DND-41 (cell line): Measurements from ENCODE around the gene TAF11L4.
"Not testable (repeated sequence)": the region's sequence is repeated elsewhere in the genome, so short reads cannot be mapped to it uniquely, and the experiment has no call there.

Experiments
- ATAC-seq: fragments of 200-7000 bp; cut with Tn5 transposase; 3 replicates; pipeline ENCODE4 v1.9.1; 2021; ENCODE audit warnings: low read depth; ENCODE audit not compliant: insufficient read depth
- DNase-seq: peaks from one replicate; pipeline ENCODE4 v3.0.0-alpha.2; 2020
- H2AFZ ChIP-seq: 2 replicates; pipeline ENCODE4 v1.6.0; 2012; ENCODE audit warnings: low read depth, low read length
- H3K27ac ChIP-seq: 2 replicates; pipeline ENCODE4 v1.5.1; 2012; ENCODE audit warnings: low read length, inconsistent platforms
- H3K27me3 ChIP-seq: fragments of 200-600 bp; sonication (generic); 2 replicates; pipeline ENCODE4 v1.6.0; 2012; ENCODE audit warnings: low read length, mild to moderate bottlenecking, inconsistent platforms; ENCODE audit not compliant: insufficient read depth, poor library complexity
- H3K36me3 ChIP-seq: 2 replicates; pipeline ENCODE4 v1.5.1; 2012; ENCODE audit warnings: low read length, inconsistent platforms; ENCODE audit not compliant: insufficient read depth
- H3K4me1 ChIP-seq: 2 replicates; pipeline ENCODE4 v1.5.1; 2012; ENCODE audit warnings: mild to moderate bottlenecking, low read length; ENCODE audit not compliant: insufficient read depth
- H3K4me2 ChIP-seq: 2 replicates; pipeline ENCODE4 v1.6.0; 2012; ENCODE audit warnings: mild to moderate bottlenecking, moderate library complexity, low read length, inconsistent platforms; ENCODE audit not compliant: insufficient read depth
- H3K4me3 ChIP-seq, 2 experiments: fragments of 200-600 bp in 1 of 2; shearing (Covaris generic) in 1 of 2; 2 replicates each; pipeline ENCODE4 v1.5.1; 2012 to 2016; ENCODE audit warnings: inconsistent platforms in 2 of 2, low read length in 2 of 2, mild to moderate bottlenecking in 2 of 2, low read depth in 1 of 2, moderate library complexity in 1 of 2
- H3K79me2 ChIP-seq: 2 replicates; pipeline ENCODE4 v1.6.0; 2012; ENCODE audit warnings: low read length, inconsistent platforms; ENCODE audit not compliant: insufficient read depth
- H3K9ac ChIP-seq: 2 replicates; pipeline ENCODE4 v1.6.0; 2012; ENCODE audit warnings: low read depth, mild to moderate bottlenecking, inconsistent platforms, low read length, moderate library complexity
- H3K9me3 ChIP-seq: 2 replicates; pipeline ENCODE4 v1.5.1; 2012; ENCODE audit warnings: low read length, moderate library complexity, mild to moderate bottlenecking, inconsistent platforms; ENCODE audit not compliant: insufficient read depth, severe bottlenecking
- H4K20me1 ChIP-seq: 2 replicates; pipeline ENCODE4 v1.6.0; 2012; ENCODE audit warnings: low read length; ENCODE audit not compliant: insufficient read depth

The TAF11L4 gene

GRCh38 chr5:17519508-17519907, 2.1 kb upstream of the TAF11L4 start:
- not testable (repeated sequence) for H3K27me3 ChIP-seq, H3K36me3 ChIP-seq, H3K79me2 ChIP-seq, H3K4me3 ChIP-seq, ATAC-seq, DNase-seq, H2AFZ ChIP-seq, H4K20me1 ChIP-seq, H3K4me2 ChIP-seq, H3K27ac ChIP-seq, H3K4me1 ChIP-seq, H3K9me3 ChIP-seq, H3K9ac ChIP-seq

GRCh38 chr5:17524935-17525334, 3.3 kb downstream of the TAF11L4 start, which contains the start of gene TAF11L5:
Gene TAF11L5 (plus strand): TSS chr5:17525235.
- H3K4me3 ChIP-seq, H2AFZ ChIP-seq, H4K20me1 ChIP-seq, DNase-seq, H3K4me2 ChIP-seq, H3K36me3 ChIP-seq, H3K4me1 ChIP-seq, ATAC-seq, H3K79me2 ChIP-seq, H3K27ac ChIP-seq, H3K9me3 ChIP-seq, H3K27me3 ChIP-seq, H3K9ac ChIP-seq: not testable (repeated sequence)

- DNase-seq, ATAC-seq: not testable (repeated sequence)
These were observed 4.9 kb downstream of the TAF11L4 start for GRCh38 chr5:17526504-17526903.

GRCh38 chr5:17528369-17528768, 6.8 kb downstream of the TAF11L4 start, which contains the start of gene TAF11L6:
Gene TAF11L6 (plus strand): TSS chr5:17528669.
- H3K4me1 ChIP-seq, H3K9ac ChIP-seq, H3K79me2 ChIP-seq, H3K4me3 ChIP-seq, H3K27me3 ChIP-seq, DNase-seq, H2AFZ ChIP-seq, H3K36me3 ChIP-seq, H3K4me2 ChIP-seq, H3K27ac ChIP-seq, ATAC-seq, H4K20me1 ChIP-seq, H3K9me3 ChIP-seq: not testable (repeated sequence)

More at GRCh38 chr5:17526504-17526903, 4.9 kb downstream of the TAF11L4 start:
- H3K27me3 ChIP-seq, H3K9ac ChIP-seq, H3K9me3 ChIP-seq, H2AFZ ChIP-seq, H3K4me1 ChIP-seq, H3K36me3 ChIP-seq, H3K27ac ChIP-seq, H3K79me2 ChIP-seq, H4K20me1 ChIP-seq, H3K4me2 ChIP-seq, H3K4me3 ChIP-seq: not testable (repeated sequence)
